ENCODE data around the gene FAM3B. TPM values are rescaled to one million over a fixed set of nuclear protein-coding genes. Genes with fewer than 3 reads are reported as not detected.

Gene FAM3B
- total RNA-seq, 1 donor from 2014 or later: not detected

DNA sequence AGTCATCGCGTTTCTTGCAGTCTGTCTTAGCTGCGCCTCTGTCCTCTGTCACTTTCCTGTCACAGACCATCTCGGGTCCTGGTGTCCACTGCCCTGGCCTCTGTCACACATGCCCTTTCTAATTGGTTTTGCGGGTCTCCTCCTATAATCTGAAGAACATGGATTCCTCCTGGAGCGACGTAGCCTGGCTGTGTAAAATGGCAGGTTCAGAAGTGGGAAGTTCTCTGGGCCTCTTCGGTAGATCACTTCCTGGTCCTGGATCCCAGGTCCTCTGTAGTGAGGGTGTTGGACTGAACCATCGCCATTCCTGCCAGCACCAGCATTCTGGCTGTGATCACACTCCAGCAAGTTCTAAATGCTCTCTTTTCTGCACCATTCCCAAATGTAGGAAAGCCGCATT is 857 bp downstream of the FAM3B start:
- DNase-seq (ENCODE audit: extremely low read depth, low read depth, low spot score): no peak

DNA sequence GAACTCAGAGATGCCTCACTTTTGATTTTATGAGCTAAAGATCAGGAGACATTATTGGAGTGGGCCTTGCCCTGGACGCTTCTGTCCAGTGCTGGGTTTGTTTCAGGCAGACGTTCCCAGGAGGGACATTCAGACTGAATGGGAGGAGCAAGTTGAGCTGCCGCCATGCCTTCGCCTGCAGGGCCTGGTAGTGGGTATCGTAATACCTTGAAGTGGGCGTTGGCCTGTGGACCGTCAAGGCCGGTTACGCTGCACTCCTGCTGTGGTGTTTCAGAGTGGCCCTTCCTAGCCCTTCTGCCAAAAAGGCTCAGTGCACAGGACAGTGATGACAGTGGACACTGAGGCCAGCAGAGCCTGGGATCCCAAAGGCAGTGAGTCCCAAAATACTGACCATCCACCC is 1.6 kb downstream of the FAM3B start:
- DNase-seq (ENCODE audit: extremely low read depth, low read depth, low spot score): no peak

DNA sequence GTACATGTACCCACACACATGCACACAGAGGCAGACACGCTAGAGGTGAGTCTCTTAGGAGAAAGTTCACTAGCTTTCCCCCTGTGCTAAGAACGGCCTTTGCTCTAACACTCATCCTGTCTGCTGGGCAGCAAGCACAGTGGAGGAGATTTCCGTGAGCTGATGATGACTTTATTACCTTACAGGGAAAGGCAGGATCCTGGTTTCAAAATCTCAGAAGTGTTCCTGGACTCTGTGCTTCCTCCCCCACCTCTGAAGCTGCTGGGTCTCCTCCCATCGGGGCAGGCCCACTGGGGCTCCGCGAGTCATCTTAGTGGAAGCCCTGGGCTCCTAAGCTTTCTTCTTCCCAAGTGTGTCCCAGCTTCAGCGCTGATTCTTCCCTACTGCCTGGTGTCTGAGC is 2.7 kb downstream of the FAM3B start:
- DNase-seq (ENCODE audit: extremely low read depth, low read depth, low spot score): no peak

DNA sequence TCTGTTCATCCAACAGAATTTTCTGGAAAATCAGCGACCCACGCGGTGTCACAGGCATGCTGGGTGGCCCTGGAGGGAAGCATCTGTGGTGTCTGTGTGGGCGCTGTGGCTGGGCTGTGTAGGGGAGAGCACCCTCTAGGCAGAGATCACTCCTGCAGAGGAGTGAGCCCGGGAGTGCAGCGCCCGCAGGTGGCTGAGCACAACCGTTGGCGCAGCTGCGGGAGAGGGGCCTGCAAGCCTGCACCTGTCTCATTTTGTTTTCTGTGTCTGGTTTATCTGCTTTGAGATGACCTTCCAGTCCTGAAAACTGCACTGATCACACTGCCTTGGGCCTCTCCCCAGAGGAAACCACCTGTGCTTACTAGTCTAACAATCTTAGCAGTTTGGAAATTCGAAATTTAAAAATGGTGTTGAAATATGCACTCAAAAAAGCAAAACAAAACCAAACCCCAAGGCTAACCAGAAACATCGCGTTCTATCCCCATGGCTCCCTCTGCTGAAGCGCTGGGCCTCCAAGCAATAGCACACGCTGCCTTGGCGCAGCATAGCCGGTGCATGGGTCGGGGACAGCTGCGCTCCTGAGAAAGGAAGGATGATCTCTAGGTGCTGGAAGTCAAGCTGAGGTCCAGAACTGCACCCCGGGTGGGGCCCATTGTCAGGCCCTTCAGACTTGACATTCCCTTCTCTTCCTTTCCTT is 4.8 kb downstream of the FAM3B start:
- DNase-seq (ENCODE audit: extremely low read depth, low read depth, low spot score): no peak

DNA sequence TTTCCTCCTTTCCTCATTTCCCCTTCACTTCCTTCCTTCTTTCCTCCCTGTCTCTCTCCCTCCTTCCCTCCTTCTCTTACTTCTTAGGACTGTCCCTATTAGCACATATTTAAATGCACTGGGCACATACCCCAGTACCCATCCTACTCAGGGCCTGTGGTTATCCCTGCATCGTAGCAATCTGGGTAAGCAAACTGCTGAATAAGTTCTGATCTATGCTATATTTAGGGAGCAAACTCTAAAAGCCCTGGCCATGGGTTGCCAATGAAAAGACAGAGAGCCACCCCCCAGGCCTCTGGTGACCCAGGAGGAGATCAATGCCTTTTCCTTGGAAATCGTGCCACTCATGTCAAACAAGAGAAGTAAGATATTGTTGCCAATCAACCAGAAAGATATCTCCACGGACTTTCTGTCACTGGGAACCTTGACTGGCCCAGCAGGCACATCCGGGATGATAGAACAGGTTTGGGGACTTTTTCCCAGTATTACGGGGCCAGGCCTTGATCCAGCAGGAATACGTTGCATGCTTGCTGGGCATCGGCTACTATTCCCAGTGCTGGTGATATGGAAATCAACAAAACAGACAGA is 5.4 kb downstream of the FAM3B start:
- DNase-seq (ENCODE audit: extremely low read depth, low read depth, low spot score): no peak

DNA sequence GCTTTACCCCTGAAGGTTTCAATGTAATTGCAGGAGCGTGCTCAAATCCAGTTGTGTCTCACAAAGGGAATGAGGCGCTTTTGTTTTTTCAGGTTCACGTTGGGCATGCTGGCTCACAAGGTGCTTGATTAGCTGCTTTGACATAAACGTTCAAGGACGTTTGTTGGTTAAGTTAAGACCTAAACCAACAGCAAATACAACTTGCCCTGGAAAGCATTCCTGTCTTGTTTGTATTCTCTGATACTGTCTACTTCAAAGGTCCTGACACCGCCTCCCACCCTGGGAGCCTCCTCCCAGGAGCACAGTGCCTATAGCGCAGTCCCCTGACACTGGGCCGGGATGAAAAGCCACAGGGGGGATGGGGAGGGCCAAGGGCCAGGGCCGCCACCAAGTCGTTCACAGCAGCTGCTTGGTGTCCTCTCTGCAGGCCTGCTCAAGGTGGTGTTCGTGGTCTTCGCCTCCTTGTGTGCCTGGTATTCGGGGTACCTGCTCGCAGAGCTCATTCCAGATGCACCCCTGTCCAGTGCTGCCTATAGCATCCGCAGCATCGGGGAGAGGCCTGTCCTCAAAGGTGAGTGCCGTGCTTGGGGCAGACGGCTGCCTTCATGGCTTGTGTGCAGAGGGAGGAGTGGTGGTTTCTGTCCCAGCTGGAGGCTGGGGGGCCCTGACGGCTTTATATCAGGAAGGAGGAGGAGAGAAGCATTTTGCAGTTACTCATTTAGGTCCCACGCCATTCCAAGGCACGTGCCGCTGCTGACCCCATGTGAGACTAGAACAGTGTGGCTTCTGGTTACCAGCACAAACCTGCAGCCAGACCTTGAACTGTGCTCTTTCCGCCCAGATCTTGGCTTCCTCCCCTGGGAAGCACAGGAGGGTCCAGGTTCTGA is 6.1 kb downstream of the FAM3B start:
- no peak for DNase-seq (ENCODE audit: extremely low read depth, low read depth, low spot score)

DNA sequence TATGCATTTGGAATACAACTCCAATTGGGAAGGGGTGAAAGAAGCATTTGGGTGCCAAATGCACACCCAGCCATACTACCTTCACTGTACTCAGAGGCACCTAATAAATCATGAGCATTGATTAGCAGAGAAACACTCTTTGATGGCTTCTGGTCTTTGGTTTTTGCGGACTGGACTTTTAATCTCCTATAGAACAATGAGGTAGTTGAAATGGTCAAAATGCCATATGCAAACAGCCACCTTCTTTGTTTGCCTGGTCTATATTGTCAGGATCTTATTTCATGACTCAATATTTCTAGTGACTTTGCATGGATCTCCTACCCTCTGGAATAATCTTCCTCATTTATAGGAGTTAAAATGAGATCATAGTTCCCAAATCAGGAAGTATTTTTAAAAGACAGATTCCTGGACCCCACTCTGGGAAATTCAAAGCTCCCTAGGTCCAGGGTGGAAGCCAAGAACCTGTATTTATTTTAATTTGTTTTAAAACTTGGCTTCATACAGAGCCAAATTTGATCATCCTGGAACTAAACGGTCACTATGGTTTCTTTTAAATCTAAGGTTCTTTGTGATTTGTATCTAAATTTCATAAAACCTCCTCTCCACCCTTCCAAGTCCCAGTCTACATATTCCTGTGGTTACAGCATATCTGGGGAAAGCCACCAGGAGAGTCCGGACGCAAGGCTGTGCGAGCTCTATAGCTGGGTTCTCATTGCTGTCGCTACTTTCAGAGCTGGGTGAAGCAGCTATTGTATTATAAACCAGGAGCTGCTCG is 8.7 kb downstream of the FAM3B start:
- no peak for DNase-seq (ENCODE audit: extremely low read depth, low read depth, low spot score)

DNA sequence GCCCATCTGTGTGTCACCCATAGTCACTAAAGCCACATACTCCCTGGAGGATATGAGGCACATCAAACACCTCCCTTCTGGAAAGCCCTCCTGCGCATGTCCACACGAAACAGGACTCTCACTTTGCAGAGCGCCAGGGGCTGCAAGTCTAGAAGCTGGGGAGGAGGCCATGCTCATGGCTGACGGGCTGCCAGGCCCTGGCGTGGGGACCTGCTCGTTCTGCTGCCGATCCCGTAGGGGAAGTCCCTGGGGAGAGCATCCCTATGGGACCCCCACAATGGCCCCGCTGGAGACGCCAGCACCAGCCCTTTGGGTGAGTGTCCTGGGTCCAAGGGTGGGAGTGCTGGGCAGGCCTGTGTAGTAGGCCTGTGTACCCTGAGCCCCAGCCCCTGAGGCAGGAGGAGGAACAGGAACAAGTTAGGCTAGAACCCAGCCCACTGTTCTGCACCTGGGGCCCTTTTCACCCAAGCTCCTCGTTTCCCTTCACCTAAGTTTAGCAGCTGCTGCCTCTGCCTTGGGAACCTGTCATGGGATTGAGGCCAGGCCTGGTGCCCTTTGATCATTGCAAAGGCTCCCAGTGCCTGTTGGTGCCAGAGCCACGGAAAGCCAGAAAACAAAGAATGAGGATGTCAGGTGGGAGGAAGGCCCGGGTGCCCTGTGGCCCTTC is 9.9 kb downstream of the FAM3B start:
- DNase-seq (ENCODE audit: extremely low read depth, low read depth, low spot score): no peak

DNA sequence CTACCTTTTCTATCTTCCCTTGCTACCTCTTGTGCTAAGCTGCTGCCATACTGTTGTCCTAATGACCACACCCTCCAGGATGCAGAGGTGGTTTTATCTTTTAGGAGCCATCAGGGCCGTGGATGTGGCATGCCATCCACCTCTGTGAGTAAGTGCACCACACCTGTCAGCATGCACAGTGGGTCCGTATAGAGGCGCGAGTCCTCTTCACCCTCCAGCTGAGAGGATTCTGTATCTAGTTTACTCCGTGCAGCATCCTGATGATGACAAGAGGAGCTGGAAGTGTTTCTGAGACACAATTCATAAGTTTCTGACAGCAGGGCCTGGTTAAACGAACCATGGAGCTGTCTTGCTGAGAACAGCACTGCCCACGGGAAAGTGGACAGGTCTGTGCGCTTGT is 11.2 kb downstream of the FAM3B start:
- no peak for DNase-seq (ENCODE audit: extremely low read depth, low read depth, low spot score)

DNA sequence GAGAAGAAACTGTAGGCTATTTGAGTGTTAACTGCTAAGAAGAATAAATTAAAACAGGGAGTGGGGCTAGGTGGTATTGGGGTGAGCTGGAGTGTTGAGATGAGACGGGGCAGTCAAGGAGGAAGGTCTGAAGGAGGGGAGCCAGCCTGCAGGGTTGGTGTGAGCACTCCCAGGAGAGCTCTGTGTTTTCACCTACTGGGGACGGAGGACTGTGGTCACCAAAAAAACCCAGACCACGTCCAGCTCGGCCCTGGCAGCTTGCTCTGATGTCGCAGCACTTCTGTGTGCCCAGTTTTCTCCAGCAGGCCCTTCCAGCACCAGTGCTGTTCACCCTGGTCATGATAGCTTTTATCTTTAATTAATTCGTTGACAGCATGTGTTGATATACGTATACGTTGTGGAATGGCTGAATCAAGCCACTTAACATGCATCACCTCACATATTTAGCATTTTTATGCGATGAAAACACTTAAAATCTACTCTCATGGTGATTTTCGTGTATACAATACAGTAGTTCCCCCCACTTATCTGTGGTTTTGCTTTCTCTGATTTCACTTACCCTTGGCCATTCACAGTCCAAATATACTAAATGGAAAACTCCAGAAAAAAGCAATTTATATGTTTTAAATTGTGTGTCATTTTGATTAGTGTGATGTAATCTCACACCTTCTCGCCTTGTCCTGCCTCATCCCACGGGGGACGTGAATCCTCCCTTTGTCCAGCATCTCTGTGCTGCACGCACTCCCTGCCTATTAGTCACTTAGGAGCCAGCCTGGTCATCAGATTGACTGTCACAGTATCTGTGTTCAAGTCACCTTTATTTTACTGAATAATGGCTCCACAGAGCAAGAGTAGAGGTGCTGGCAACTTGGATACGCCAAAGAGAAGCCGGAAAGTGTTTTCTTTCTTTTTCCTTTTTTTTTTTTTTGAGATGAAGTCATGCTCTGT is 12.3 kb downstream of the FAM3B start:
- DNase-seq (ENCODE audit: extremely low read depth, low read depth, low spot score): no peak

DNA sequence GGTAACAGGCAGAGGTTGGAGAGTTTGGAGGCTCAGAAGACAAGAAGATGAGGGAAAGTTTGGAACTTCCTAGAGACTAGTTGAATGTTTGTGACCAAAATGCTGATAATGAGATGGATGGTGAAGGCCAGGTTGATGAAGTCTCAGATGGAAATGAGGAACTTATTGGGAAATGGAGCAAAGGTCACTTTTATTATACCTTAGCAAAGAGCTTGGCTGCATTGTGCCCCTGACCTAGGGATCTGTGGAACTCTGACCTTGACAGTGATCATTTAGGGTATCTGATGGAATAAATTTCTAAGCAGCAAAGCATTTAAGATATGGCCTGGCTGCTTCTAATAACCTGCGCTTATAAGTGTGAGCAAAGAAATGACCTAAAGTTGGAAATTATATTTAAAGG is 17.2 kb downstream of the FAM3B start:
- DNase-seq (ENCODE audit: extremely low read depth, low read depth, low spot score): no peak

DNA sequence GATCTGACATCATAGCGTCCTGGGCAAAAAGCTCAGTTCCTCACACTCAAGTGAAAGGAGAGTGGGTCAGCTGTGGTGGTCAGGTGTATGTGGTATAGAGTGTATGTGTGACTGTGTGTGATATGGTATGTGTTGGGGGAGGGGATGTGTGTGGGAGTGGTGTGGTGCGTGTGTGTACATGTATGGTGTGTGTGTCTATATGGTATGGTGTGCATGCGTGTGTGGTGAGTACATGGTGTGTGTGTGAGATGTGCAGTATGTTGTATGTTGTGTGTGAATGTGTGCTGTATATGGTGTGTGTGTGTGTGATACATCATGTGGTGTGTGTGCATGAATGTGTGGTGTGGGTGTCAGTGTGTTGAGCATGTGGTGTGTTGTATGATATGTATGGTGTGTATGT is 20.9 kb downstream of the FAM3B start:
- DNase-seq (ENCODE audit: extremely low read depth, low read depth, low spot score): no peak

DNA sequence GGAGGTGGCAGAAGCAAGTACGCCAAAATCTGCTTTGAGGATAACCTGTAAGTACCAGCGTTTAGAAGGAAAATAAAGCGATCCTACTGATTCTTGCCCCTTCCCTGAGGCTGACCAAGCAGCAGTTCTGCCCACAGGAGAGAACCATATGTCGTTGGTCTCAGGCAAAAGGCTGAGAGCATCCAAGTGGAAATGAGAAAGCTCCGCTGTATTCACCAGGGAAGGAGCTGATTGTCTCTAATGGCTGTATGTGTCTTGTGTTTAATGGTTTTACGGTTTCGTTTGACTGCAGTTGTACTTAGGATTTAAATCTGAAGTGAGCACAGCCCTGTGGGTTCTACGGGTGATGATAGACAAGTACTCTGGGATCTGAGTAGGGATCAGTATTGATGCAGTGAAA is 21.9 kb downstream of the FAM3B start:
- no peak for DNase-seq (ENCODE audit: extremely low read depth, low read depth, low spot score)

DNA sequence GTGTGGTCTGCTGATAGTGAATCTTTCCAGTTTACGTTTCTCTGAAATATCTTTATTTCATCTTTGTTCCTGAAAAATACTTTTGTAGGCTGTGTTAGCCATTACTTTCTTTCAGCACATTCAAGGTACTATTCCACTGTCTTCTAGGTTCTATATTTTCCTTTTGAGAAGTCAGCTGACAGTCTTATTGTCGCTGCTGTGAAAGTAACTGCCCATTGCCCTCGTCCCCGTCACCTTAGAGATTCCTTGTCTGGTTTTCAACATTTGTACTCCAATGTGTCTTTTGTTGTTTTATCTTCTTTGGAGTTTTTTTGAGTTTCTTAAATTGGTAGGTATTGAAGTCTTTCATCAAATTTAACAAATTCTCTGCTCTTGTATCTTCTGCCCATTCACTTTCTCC is 25.4 kb downstream of the FAM3B start:
- no peak for DNase-seq (ENCODE audit: extremely low read depth, low read depth, low spot score)

DNA sequence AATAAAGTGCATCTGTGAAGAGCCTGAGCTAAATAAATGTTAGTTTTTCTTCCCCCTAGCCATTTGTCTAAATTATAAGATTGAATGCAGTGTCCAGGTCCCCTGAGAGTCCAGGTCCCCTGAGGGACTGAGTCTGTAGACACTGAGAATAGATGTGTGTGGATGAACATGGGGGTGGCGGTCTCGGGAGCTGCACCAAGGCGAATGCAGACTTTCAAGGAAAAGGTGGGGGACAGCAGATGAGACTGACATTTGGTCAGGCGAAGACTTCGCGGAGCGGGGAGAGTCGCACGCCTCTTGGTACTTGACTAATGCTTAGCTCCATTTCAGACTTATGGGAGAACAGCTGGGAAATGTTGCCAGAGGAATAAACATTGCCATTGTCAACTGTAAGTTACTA is 27.5 kb downstream of the FAM3B start:
- DNase-seq (ENCODE audit: extremely low read depth, low read depth, low spot score): no peak

DNA sequence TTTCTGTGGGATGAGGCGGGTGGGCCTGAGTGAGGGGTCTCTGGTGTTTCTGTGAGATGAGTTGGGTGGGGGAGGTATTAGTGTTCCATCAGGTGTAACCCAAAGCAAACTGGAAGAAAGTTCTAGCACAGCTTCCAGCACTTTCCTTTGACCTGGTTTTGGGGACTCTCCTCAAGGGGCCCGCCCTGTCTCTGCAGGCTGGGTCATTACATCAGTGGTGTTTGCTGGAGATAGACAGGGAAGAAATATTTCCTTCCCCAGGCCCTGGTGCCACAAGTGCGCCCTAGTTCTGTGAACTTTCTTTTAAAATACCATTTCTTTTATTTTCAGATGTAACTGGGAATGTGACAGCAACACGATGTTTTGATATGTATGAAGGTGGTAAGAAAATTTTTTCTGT is 28.8 kb downstream of the FAM3B start:
- DNase-seq (ENCODE audit: extremely low read depth, low read depth, low spot score): no peak

DNA sequence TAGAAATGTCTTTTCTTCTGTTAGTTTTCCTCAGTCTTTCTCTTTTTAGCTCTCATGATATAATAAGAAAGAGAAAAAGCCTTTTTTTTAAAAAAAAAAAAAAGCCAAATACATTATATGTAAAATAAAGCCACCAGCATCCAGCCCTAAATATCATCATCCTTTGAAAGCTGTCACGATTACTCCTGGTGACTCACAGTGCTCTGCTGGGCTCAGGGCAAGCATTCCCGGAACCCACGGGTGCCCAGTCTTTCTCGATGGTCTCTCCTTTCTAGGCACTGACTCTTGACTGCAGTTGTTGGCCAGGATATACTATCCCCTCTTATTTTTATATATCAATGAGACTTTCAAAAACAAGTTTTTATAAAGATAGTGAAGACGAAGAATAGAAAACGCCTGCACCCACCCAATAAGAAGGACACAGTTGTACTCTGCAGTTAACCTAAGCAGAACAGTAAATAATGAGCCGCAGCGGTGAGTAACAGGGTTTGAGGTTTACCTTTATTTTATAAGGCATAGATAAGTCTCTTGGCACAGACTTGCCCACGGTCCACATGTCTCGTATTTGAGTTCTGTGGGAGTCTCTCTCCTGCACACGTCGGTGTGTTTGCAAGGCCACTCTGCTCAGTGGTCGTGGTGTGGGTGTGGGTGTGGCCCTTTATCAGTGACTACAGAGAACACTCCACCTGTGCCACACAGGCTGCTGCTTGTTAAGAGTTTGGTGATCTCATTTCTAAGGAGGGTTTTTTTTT is 29.5 kb downstream of the FAM3B start:
- no peak for DNase-seq (ENCODE audit: extremely low read depth, low read depth, low spot score)

DNA sequence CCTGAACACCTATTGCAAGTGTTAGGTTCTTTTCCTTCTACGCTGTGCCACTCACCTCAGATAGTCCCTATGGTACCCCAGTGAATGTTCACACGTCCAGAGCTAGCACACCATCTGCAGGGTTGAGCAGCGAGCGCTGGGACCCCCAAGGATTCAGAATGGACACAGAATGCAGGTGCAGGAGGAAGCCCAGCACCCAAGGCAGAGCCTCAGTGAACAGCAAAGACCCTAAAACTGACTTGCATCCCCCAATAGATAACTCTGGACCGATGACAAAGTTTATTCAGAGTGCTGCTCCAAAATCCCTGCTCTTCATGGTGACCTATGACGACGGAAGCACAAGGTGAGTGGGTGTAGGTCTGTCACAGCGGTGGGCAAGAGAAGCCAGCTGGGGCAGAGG is 30.2 kb downstream of the FAM3B start:
- DNase-seq (ENCODE audit: extremely low read depth, low read depth, low spot score): no peak

DNA sequence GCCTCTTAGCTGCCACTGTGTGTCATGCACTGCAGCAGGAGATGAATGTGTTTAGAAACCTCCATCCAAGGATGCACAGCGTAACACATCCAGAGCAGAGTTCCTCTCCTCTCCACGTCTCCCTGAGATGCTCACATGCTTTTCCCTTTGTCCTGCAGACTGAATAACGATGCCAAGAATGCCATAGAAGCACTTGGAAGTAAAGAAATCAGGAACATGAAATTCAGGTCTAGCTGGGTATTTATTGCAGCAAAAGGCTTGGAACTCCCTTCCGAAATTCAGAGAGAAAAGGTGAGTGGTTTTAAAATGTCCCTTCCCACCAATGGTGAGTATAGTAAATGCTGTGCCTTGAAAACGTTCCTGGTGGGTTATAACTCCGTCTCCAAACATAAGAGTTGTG is 31.8 kb downstream of the FAM3B start:
- DNase-seq (ENCODE audit: extremely low read depth, low read depth, low spot score): no peak

Measured in glomerular endothelial cell (primary cell).